HG02884 (cell line): ENCODE measurements around the gene DOCK8.
"Not testable (repeated sequence)": the region's sequence is repeated elsewhere in the genome, so short reads cannot be mapped to it uniquely, and the experiment has no call there.

Source experiments
- ATAC-seq: cut with Tn5 transposase; IDR thresholded peaks from one replicate; pipeline ENCODE4 v1.9.1; 2021; ENCODE audit warnings: mild to moderate bottlenecking, moderate library complexity; ENCODE audit not compliant: unreplicated experiment

DOCK8 gene

GRCh38 chr9:405341-405740, 190.7 kb downstream of the DOCK8 start:
- no peak for ATAC-seq

- no peak for ATAC-seq
Observed at GRCh38 chr9:406886-407654, 192.4 kb downstream of the DOCK8 start.

- not testable (repeated sequence) for ATAC-seq
Observed at GRCh38 chr9:409655-410054, 195.0 kb downstream of the DOCK8 start.

GRCh38 chr9:414595-414994, 199.9 kb downstream of the DOCK8 start:
- no peak for ATAC-seq

GRCh38 chr9:419571-420171, 205.0 kb downstream of the DOCK8 start:
- no peak for ATAC-seq

GRCh38 chr9:421896-422295, 207.2 kb downstream of the DOCK8 start:
- no peak for ATAC-seq

GRCh38 chr9:426264-426663, 211.6 kb downstream of the DOCK8 start:
- ATAC-seq, result no peak

- no peak for ATAC-seq
Observed at GRCh38 chr9:426976-427375, 212.3 kb downstream of the DOCK8 start.

- ATAC-seq, result no peak
Observed at GRCh38 chr9:431701-432100, 217.0 kb downstream of the DOCK8 start.

- ATAC-seq, result no peak
Observed at GRCh38 chr9:436482-436881, 221.8 kb downstream of the DOCK8 start.

- no peak for ATAC-seq
Observed at GRCh38 chr9:437066-437465, 222.4 kb downstream of the DOCK8 start.

GRCh38 chr9:437574-438001, 222.9 kb downstream of the DOCK8 start:
- no peak for ATAC-seq

- ATAC-seq, result no peak
Observed at GRCh38 chr9:438066-438465, 223.4 kb downstream of the DOCK8 start.

GRCh38 chr9:438961-439768, 224.5 kb downstream of the DOCK8 start:
- ATAC-seq, result no peak

- no peak for ATAC-seq
Observed at GRCh38 chr9:441126-441525, 226.5 kb downstream of the DOCK8 start.

GRCh38 chr9:444528-444927, 229.9 kb downstream of the DOCK8 start:
- no peak for ATAC-seq

GRCh38 chr9:445033-445432, 230.4 kb downstream of the DOCK8 start:
- ATAC-seq, result no peak

GRCh38 chr9:446074-446699, 231.5 kb downstream of the DOCK8 start:
- ATAC-seq, result no peak

- ATAC-seq, result no peak
Observed at GRCh38 chr9:447230-448025, 232.8 kb downstream of the DOCK8 start.

- ATAC-seq, result no peak
Observed at GRCh38 chr9:450057-450456, 235.4 kb downstream of the DOCK8 start.

GRCh38 chr9:450561-450960, 235.9 kb downstream of the DOCK8 start:
- no peak for ATAC-seq
